GM19395 (cell line): ENCODE results near the gene SRSF5.

Source experiments
- ATAC-seq: cut with Tn5 transposase; IDR thresholded peaks from one replicate; pipeline ENCODE4 v1.9.1; 2021; ENCODE audit warnings: mild to moderate bottlenecking, moderate library complexity; ENCODE audit not compliant: unreplicated experiment

Gene SRSF5

DNA sequence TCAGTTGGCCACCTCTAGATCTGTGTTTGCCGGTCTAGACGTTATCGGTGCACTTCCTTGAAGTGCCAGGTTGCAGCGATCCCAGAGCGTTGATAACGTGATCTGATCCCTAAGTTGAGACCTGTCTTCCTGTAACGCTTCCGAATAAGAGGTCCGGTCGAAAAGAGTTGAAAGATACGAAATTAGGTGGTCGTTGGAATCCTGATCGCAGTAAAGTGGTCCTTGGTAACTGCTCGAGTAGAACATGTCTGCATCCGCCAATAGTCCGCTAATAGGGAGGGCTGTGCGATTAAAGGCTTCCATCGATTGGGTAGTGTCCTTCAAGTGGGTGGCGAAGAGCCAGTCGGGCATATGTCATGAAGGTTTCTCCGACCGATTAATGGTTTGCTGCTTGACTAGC, 2.7 kb downstream of the SRSF5 start:
- ATAC-seq: no peak

DNA sequence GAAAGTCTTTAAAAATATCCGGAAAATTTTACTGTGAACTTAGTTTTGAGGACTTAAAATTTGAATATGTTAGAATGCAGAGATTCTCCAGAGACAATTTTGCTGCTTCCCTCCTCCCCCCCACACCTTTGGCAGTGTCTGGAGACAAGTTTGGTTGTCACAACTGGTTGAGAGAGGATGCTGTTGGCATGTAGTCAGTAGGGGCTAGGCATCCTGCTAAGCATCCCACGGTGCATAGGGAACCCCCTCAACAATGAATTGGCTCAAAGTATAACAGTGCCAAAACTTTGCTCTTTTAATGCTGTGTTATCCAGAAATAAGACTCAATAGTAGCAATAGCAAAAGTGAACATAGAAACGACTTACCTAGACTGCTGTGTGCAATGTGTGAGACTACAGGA, 3.6 kb downstream of the SRSF5 start:
- no peak for ATAC-seq

DNA sequence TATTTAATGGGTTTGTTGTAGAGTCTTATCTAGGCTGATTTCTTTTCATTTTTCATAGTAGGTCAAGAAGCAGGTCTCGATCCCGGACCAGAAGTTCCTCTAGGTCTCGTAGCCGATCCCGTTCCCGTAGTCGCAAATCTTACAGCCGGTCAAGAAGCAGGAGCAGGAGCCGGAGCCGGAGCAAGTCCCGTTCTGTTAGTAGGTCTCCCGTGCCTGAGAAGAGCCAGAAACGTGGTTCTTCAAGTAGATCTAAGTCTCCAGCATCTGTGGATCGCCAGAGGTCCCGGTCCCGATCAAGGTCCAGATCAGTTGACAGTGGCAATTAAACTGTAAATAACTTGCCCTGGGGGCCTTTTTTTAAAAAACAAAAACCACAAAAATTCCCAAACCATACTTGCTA, 4.2 kb downstream of the SRSF5 start:
- no peak for ATAC-seq

DNA sequence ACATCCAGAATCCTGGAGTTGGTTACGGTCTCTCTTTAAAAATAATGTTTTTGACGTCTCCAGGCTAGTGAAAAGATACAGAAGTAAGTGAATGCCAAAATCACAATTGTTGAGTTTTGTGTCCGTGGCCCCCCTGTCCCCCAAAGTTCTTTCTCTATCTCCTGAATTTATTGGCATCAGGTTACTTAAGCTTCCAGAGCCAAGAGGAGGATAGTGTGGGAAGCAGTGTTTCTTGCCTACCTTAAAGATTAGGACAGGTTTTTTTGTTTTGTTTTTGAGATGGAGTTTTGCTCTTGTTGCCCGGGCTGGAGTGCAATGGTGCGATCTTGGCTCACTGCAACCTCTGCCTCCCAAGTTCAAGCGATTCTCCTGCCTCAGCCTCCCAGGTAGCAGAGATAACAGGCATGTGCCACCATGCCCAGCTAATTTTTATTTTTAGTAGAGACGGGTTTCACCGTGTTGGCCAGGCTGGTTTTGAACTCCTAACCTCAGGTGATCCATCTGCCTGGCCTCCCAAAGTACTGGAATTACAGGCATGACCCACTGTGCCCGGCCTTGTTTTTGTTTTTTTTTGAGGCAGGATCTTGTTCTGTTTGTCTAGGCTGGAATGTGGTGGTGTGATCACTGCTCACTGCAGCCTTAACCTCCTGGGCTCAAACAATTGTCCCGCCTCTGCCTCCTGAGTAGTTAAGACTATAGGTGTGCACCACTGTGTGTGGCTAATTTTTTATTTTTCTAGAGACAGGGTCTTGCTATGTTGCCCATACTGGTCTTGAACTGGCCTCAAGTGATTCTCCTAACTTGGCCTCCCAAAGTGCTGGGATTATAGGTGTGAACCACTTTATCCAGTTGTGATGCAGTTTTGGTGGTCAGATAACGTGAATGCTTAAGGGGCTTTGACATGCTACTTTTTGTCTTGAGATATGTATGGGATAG, 5.4 kb downstream of the SRSF5 start:
- no peak for ATAC-seq

DNA sequence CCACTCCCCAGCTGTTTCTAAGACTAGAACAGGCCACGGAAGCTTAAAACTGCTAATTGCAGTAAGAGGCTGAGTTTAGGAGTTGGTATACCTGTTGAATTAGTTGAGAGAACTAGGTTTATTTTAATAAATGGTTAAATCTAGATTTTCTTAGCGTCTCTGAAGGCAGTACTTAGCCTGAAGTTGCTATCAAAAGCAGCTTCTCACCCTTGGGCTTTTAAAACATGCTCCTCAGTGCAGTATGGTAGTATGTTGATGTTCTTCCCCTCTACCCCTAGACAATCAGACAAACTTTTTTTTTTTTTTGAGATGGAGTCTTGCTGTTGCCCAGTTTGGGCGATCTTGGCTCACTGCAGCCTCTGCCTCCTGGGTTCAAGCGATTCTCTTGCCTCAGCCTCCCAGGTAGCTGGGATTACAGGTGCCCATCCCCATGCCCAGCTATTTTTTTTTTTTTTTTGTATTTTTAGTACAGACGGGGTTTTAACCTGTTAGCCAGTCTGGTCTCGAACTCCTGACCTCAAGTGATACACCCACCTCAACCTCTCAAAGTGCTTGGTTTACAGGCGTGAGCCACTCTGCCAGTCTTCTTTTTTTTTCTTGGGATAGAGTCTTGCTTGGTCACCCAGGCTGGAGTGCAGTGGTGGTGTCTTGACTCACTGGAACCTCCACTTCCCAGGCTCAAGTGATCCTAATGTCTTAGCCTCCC, 6.8 kb downstream of the SRSF5 start:
- no peak for ATAC-seq

DNA sequence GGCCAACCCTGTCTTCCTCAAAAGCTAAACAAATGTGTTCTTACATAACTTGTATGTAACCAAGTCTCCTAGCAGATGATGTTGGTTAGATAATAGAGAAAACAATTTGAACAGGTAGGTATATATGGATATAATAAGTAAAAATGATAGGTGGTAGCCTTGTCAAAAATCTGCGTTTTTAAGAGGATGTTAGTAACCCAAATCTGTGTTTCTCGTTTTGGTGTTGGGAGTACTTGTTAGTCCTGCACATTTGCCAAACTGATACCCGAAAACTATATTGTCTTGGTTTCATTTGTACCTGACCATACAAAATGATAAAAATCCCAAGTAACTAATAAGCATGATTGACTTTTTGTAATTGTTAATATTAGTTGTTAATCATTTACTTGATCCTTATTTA, 8.1 kb downstream of the SRSF5 start:
- ATAC-seq: no peak

DNA sequence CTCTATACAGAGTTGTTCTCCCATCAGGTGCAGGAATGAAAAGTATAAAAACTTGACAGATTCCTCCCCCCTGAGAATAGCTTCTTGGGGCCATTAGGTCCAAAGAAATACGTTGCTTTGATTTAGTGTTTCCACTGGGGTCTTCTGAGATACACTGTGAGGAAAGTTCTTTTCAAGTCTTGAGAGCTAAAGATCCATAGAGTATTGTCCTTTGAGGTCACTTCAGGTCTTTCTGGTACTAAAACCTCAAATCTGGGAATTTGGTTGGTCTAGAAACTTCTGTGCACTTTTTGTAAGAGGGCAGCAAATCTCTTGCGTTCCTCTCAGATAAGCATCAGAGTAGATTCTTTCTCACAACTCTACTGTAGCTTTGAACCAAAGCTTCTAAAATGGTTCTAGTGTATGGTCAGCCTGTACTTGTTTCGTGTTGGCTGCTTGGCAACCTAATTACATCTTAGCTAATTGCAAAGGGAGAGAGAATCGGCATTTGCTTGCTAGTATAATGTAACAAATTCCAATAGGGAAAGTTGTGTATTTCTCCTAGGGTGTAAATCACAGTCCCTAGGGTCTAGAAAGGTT, 10.0 kb downstream of the SRSF5 start:
- ATAC-seq: no peak

DNA sequence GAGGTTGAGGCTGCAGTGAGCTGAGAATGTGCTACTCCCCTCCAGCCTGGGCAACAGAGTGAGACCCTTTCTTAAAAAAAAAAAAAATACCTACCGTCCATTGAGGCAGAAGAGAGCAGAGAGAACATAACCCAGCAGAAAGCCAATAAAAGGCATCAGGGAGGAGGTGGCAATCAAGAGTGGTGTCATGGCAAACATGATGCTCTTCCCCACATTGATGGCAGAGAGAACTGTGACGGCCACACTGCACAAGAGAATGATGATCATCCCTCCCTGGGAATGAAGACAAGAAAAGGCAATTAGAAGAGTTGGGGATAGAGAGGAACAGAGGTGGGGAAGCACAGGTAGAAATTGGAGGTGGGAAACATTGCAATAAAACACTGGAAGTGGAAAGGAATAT, 12.1 kb downstream of the SRSF5 start:
- ATAC-seq: no peak

DNA sequence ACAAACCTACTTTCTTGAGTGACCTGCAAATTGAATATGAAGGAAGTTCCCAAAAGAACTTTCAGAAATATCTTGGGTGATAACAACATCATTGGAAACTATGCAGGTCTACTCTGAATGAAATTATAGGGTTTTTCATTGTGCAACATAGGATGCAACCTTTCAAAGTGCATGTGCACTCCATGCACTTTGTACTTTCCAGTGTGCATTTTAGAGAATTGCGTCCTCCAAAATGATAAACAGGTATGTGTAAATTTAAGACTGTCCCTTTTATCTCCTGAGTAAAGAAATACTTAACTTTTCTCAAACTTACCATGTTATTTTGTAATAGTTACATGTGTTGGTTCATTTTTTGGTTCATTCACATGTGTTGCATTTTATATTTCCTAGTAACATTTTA, 13.2 kb downstream of the SRSF5 start:
- ATAC-seq: no peak

DNA sequence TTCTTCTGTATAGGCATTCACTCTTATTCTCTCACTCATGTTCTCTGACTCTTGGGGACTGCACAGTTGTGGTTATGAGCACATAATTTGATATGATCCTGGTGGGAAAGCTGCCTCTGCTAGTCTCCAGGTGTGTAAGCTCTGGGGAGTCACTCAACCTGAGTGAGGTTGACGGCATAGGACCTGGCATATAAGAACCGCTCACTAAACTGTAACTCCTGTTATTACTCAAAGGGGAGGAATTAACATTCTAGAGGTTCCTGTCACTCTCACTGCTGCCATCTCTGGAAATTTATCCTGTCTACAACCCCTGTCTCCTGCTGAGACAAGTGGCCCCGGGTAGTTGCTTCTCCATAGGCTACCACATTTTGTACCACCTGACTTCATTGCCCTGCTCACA, 14.0 kb downstream of the SRSF5 start:
- ATAC-seq: no peak

DNA sequence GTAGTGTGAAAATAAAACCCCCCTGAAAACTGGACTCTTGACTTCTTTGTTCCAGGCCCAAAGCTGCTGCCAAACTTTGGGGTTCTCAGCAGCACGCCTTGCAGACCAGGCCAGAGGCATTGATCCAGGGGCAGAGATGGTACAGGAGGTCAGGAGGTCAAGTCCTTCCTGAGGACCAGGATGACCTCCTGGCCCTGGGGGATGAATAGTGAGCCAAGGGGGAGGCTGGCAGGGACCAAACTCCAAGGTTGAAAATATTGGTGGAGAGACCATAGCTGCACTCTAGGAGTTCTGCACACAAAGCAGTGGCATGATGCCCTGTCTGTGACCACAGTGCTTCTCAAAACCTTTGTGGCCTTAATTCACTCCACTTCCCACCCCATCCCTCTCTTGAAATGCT, 18.0 kb downstream of the SRSF5 start:
- ATAC-seq: no peak

DNA sequence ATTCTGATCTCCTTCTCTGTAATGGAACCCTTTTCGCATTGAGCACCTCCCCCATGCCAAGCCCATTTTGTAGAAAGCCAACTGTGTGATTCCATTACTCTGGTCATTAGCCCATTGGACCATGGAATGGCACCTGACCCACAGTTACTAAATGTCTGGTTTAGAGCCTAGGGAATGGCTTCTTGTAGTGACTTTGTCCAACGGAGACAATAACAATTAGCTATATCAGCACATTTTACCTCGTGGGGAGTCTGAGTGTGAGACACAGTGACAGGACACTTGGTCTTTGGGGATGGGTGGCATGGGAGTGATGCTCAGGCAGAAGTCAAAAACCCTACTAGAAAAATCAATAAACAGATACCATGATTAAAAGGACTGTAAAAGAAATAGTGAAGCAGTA, 19.7 kb downstream of the SRSF5 start:
- no peak for ATAC-seq

DNA sequence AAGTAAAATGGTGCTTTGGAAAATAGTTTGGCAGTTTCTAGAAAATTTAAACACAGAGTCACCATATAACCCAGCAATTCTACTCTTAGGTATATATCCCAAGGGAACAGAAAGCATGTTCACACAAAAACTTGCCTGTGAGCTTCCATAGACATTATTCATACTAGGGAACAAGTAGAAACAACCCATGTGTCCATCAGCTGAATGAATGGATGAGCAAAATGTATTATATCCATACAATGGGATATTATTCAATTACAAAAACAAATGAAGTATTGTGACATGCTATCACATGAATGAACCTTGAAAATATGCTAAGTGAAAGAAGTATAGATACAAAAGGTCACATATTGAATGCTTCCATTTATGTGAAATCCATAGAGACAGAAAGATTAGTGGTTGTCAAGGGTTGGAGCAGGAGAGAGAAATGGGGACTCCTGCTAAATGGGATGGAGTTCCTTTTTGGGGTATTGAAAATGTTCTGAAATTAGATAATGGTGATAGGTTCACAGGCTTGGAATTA, 22.2 kb downstream of the SRSF5 start:
- no peak for ATAC-seq

DNA sequence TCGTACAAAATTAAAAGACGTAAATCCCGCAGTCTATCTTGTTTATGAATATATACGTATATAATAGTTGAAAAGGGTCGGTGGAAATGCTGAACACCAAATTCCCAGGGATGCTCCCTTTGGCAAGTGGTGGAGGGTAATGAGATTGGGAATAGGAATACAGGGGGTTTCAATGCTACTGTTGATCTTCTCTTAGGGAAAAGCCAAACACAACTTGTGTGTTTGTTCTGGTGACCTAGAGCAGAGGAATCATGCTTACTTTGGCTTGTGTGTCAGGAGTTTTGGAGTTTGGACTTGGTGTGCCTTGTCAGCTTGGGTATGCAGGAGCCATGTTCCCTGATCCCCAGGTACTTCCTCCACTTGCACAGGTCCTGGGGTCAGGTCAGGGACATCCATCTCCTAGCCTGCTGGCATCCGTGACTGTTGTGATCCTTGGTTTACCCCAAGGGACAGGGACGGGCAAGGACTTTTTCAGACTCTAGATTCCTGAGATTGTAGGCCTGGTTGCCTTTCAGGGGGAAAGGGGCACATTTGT, 26.0 kb downstream of the SRSF5 start:
- no peak for ATAC-seq

DNA sequence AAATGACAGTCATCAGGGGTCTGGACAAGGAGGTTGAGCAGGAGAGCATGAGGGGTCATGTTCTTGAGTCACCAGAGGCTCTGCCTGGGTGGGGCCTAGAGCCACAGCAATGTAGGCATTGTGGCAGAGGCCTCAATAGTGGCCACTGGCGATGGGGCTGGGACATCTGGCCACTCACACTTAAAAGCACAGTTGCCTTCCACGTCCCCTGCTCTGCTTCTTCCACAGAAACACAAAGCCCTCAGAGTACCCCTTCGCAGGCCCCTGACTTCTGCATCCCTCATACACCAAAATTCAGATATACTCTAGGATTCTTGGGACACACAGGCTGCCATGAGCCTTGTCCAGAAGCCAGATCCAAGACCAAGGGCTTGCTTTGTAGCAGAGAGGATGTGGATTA, 27.8 kb downstream of the SRSF5 start:
- ATAC-seq: no peak

DNA sequence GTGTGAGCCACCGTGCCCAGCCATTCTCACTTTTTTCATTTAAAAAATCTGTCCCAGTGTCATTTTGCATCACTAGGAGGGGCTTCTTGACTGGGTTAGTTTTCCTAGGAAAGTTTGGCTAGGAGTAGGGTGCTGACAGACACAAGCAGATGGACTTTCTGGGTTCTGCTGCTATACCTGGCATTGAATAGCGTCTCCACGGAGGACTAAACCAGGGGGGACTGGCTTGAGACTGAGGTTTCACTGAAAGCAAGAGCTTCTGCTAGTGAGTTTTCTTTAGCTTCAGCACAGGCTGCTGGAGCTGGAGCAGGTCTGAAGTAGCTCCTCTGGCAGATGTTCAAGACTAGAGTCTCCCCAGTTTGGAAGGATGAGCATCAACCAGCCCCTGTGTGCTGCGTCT, 28.7 kb downstream of the SRSF5 start:
- ATAC-seq: no peak

DNA sequence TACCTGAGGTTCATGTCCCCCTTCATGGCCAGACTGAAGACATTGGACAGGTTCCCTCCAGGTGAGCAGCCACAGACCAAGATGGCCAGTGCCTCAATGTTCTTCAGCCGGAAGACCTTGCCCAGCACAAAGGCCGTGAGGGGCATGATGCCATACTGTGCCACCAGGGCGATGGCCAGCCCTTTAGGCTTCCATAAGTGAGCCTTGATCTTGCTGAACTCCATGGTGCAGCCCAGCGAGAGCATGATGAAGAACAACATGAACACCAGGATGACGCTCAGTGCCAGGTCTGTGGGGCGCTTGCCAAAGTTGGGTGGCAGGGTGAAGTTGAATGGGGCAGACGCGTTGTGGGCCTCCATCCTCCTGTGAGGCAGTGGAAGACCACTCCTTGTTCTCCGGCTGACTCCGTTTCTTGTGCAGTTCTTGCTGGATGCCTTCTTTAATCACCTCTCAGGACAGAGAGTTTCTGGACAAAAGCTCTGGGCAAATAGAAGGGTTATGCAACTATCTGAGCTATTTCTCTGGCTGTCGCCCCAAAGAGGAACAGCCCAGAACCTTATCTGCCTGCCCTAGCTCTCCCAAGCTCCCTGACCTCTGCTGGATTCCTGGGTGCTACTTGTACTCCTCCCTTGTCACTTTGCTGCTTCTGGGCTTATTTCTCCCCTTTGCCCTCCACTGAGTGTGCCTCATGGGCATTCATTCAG, 30.0 kb downstream of the SRSF5 start, which contains the start of gene SLC10A1:
SLC10A1 (minus strand) TSS at position 445 of the 704 bp plus-strand sequence; CDS start at position 359, 86 bp downstream.
- ATAC-seq: no peak

DNA sequence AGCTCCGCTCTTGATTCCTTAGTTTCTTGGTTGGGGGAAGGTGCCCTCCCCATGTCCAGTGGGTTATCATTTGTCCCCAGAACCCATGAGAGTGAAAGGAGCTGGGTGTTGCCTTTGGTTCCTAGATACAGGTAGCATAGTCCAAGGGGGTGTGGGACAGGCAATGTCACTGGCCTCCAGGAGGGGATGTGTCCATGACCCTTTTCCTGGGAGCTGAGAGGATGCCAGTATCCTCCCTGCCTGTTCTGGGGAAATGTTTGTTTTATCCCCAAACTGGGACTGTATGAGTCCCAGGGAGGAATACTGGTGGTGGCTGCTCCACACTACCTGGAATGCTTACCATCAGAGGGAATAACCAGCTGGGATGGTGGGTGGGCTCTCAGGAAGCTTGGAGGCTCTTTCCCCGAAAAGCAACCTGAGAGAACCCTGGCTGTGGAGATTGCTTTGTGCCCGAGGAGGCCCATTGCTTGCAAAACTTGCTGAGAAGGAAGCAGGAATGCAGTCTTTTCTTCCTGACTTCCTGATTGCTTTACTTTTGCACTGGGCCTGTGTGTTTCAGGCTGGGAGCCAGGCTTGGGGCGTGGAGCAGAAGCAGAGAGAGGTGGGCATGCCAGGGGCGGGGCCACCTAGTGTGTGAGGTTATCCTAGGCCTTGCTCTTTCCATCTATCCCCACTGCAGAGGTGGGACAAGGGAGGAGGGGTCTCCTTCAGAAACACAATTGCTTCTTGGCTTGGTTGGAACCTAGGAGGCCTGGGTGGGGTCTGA, 30.8 kb downstream of the SRSF5 start:
- ATAC-seq: no peak

DNA sequence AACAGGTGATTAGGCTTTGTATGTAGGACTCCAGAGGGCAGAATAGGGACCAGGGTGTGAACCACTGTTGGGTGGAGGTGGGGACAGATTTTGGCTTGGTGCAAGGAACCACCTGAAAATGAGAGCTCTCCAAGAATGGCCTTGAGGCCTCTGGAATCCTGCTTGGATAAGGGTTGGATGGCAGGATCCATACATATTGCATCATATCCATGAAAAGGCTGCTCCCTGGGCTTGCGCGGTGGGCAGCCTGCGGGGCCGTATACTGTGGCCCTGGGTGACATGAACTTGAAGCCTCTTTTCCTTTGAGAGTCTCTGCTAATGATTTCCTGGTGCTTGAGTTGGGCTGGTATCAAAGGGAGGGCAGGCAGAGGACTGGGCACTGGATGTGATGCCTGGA, 31.4 kb downstream of the SRSF5 start:
- no peak for ATAC-seq

DNA sequence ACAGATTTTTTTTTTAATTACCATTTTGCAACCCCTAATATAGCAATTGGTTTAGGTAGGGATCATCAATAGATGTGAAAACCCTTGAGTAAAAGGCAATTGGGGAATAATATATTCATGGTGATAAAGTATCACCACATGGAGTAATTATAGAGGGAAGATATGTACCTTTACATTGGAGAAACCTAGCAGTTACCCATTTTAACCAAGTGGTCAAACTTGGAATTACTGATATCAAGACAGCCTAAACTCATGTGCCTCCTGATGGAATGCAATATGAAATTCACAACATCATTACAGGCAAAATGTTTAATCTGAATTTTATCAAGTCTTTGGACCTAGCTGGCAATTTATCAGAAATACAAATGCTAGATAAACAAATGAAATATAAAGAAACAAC, 36.8 kb downstream of the SRSF5 start:
- no peak for ATAC-seq
